AG09309 (cell line): ENCODE results near the gene FCHSD2.

Experiments
- DNase-seq: peaks from one replicate; pipeline ENCODE4 v3.0.0-alpha.2; 2010; ENCODE audit warnings: low read depth
- H3K4me3 ChIP-seq: 2 replicates; pipeline ENCODE4 v1.5.1; 2011; ENCODE audit warnings: mild to moderate bottlenecking, low read depth, low read length, moderate library complexity; ENCODE audit not compliant: control insufficient read depth
- CTCF ChIP-seq: IDR thresholded peaks from 2 replicates; pipeline ENCODE4 v1.5.1; 2011; ENCODE audit warnings: mild to moderate bottlenecking, low read depth, low read length, inconsistent platforms; ENCODE audit not compliant: insufficient read depth, control insufficient read depth; ENCODE audit errors: missing control alignments

Gene FCHSD2

GRCh38 chr11:73143126-73143838, 1.2 kb upstream of the FCHSD2 start:
- H3K4me3 ChIP-seq = peak overlapping the region; percentile 88
- no peak for TF ChIP-seq CTCF
- DNase-seq = no peak

- peak overlapping the region; percentile 88 for H3K4me3 ChIP-seq
- DNase-seq = no peak
- no peak for TF ChIP-seq CTCF
Observed at GRCh38 chr11:73141309-73142127, 600 bp downstream of the FCHSD2 start.

- no peak for TF ChIP-seq CTCF
- DNase-seq = no peak
- peak overlapping the region; percentile 88 for H3K4me3 ChIP-seq
Observed at GRCh38 chr11:73141031-73141308, 1.1 kb downstream of the FCHSD2 start.

- DNase-seq = no peak
- TF ChIP-seq CTCF = no peak
- H3K4me3 ChIP-seq = peak overlapping the region; percentile 88
Observed at GRCh38 chr11:73140213-73141030, 1.7 kb downstream of the FCHSD2 start.

GRCh38 chr11:73139476-73140198, 2.5 kb downstream of the FCHSD2 start:
- peak overlapping the region; percentile 88; the same call in 1 of the 2 replicates for H3K4me3 ChIP-seq
- no peak for DNase-seq
- no peak for TF ChIP-seq CTCF

- DNase-seq = no peak
- TF ChIP-seq CTCF = no peak
- H3K4me3 ChIP-seq = no peak overlapping the region
Observed at GRCh38 chr11:73137944-73138274, 4.2 kb downstream of the FCHSD2 start.
